NCI-H2081 treated with DMSO at 0.1 percent for 48 hours (cell line): ENCODE data around the gene RAD51.
"Not testable (repeated sequence)": the region's sequence is repeated elsewhere in the genome, so short reads cannot be mapped to it uniquely, and the experiment has no call there.

Experiments
- DNase-seq: peaks from one replicate; lab custom pipeline; 2025; lab: John Stamatoyannopoulos, UW

The RAD51 gene

DNA sequence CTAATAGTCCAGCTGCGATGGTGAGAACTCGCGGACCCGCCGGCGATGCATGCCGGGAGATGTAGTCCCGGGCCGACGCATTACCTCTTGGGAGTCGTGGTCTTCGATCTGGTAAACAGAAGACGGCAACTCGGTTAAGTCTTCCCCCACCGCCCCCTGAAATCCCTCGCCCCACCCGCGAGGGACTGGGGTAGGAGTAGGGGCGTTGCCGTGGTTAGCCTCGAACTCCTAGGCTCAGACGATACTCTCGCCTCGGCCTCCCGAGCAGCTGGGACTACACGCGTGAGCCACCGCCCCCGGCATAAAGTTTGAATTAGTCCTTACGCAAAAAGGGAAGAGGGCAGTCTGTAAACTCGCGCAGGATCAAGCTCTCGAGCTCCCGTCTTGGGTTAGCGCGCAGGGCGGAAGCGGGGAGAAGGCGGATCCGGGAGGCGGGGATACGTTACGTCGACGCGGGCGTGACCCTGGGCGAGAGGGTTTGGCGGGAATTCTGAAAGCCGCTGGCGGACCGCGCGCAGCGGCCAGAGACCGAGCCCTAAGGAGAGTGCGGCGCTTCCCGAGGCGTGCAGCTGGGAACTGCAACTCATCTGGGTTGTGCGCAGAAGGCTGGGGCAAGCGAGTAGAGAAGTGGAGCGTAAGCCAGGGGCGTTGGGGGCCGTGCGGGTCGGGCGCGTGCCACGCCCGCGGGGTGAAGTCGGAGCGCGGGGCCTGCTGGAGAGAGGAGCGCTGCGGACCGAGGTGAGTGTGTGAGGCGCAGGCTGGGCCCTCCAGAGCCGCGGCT, at the start of gene RAD51:
Gene RAD51 (plus strand): TSS at position 487 of the 781 bp plus-strand sequence. CDS start 3,585 bp downstream, outside the sequence.
- peak; percentile 68 for DNase-seq

DNA sequence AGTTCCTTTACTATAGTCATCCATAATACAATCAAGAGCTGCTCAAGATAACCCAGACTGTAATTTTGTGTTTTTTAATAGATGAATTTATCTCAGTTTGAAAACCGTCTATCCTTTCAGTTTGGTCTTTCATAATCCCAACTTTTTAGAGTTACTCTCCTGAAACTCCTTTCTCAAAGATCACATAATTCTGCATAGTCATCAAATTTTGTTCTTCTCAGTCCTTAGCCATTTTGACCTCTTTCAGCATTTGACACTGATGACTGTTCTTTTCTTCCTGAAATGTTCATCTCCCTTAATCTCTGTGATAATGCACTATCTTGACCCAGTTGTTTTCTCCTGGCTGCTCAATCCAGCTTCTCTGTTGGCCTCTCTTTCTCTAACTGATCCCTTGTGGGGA, 47.5 kb upstream of the RAD51 start:
- no peak for DNase-seq

DNA sequence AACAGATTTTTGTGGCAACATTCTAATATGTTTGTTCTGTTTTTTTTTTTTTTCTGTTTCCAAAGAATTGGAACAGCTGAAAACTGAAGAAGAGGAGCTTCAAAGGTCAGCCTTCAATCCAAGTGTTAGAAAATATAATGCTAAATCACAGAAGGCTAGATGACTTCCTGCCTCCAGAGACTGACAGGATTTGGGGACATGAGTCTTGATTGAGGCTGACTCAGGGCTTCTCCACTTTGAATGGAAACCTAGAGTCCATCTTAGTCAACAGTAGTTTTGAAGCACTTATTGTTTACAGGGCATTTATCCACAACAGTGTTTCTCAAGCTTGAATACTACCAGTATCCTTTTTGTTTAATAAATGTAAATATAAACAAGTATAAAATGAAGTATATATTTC, 44.5 kb upstream of the RAD51 start:
- DNase-seq, result no peak

DNA sequence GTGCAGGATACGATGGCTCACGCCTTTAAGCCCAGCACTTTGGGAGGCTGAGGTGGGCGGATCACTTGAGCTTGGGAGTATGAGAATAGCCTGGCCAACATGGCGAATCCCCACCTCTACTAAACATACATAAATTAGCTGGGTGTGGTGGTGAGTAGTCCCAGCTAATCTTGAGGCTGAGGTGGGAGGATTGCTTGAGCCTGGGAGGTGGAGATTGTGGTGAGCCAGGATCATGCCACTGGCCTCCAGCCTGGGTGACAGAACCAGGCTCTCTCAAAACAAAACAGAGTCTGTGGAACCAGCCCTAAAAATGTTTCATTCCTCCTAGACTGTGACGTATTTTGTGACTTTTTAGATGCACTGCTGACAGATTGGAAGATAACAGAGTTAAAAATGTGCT, 34.3 kb upstream of the RAD51 start:
- no peak for DNase-seq

DNA sequence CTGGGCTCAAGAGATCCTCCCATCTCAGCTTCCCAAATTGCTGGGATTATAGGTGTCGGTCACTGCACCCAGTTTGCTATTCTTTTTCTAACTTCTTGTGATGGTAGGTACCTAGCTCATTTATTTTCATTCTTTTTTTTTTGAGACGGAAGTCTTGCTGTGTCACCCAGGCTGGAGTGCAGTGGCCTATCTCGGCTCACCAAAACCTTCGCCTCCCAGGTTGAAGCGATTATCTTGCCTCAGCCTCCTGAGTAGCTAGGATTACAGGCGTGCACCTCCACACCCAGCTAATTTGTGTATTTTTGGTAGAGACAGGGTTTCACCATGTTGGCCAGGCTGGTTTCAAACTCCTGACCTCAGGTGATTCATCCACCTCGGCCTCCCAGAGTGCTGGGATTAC, 30.1 kb upstream of the RAD51 start:
- no peak for DNase-seq

DNA sequence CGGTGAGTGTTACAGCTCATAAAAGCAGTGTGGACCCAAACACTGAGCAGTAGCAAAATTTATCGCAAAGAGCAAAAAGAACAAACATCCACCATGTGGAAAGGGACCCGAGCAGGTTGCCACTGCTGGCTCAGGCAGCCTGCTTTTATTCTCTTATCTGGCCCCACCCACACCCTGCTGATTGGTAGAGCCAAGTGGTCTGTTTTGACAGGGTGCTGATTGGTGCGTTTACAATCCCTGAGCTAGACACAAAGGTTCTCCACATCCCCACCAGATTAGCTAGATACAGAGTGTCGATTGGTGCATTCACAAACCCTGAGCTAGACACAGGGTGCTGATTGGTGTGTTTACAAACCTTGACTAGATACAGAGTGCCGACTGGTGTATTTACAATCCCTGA, 18.7 kb upstream of the RAD51 start:
- not testable (repeated sequence) for DNase-seq

DNA sequence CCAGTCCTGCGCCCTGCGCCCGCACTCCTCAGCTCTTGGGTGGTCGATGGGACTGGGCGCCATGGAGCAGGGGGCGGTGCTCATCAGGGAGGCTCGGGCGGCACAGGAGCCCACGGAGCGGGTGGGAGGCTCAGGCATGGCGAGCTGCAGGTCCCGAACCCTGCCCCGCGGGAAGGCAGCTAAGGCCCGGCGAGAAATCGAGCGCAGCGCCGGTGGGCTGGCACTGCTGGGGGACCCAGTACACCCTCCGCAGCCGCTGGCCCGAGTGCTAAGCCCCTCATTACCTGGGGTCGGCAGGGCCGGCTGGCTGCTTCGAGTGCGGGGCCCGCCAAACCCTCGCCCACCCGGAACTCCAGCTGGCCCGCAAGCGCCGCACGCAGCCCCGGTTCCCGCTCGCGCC, 18.1 kb upstream of the RAD51 start:
- not testable (repeated sequence) for DNase-seq

DNA sequence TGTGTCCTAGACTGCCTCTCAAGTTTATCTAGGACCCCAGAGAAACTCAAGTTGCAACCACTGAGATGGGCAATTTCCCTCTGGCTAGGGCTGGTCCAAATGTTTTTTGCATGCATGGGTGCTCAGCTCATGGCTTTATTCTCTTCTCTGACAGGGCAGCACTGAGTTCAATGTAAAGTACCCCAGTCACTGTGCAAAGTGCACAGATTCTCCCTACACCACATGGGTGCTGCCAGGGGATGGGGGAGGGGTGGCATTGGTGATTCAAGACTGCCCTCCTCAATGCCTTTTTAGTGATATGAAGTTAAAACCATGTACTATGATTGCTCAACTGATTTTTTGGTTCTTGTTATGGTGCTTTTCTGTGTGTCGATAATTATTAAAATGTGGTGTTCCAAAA, 14.8 kb upstream of the RAD51 start:
- DNase-seq, result no peak

DNA sequence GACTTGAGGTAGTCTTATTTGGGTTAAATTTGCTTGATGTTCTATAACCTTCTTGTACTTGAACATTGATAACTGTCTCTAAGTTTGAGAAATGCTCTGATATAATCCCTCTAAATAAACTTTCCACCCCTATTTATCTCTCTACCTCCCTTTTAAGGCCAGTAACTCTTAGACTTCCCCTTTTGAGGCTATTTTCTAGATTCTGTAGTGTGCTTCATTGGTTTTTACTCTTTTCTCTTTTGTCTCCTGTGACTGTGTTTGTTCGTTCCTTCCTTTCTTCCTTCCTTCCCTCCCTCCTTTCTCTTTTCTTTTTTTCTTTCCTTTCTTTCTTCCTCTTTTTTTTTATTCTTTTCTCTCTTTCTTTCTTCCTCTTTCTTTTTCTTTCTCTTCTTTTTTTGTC, 14.0 kb upstream of the RAD51 start:
- DNase-seq, result not testable (repeated sequence)

DNA sequence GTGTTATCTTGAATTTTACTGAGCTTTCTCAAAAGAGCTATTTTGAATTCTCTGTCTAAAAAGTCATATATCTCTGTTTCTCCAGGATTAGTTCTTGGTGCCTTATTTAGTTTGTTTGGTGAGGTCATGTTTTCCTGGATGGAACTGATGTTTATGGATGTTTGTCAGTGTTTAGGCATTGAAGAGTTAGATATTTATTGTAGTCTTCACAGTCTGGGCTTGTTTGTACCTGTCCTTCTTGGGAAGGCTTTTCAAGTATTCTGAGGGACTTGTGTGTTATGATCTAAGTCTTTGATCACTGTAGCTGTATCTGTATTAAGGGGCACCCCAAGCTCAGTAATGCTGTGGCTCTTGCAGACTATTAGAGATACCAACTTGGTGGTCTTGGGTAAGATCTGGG, 10.6 kb upstream of the RAD51 start:
- DNase-seq, result no peak

DNA sequence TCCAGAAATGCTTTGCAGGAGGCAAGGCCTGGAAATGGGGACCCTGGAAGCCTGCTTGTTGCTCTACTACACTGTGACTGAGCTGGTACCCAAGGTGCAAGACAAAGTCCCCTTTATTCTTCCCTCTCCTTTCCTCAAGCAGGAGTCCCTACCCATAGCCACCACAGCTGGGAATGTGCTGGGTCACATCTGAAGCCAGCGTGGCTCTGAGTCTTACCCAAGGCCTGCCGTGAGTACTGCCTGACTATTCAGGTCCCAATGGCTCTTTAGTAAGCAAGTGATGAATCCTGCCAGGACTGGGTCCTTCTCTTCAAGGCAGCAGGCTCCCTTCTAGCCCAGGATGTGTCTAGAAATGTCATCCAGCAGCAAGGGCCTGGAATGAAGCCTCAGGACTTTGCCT, 9.6 kb upstream of the RAD51 start:
- no peak for DNase-seq

DNA sequence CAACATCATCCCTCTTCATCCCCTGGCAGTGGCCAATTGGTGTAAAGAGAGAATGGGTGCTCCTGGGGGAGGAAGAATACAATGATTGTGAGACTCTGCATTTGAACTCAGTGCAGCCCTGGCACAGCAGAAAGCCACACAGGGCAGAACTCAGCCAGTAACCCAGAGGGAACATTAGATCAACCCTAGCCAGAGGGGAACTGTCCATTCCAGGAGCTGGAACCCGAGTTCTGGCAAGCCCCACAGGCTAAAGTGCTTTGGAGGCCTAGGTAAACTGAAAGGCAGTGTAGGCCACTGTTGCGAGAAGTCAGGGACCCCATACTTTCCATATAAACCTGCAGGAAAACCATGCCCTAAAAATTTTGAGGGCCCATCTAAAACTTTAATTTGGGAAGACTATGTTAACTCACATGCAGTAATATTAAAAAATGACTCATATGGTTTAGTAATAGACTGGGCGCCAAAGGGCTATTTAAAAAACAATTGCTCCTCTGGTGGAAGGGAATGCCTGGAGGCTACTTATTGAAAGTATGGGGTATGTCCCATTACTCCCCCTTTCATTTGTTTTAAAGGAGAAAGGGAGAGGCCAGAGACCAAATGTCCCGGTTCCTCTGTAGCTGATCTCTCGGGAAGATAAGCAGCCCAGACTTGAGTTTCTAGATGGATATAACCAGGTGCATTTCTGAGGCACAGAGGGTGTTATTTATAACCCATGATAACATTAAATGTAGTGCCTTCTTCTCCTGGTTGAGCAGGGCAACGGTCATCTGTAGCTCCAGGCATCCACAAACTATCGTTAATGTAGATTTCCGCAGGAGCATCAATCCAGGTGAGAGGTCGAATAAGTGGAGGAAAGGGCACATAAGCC, 5.8 kb upstream of the RAD51 start:
- DNase-seq, result no peak

DNA sequence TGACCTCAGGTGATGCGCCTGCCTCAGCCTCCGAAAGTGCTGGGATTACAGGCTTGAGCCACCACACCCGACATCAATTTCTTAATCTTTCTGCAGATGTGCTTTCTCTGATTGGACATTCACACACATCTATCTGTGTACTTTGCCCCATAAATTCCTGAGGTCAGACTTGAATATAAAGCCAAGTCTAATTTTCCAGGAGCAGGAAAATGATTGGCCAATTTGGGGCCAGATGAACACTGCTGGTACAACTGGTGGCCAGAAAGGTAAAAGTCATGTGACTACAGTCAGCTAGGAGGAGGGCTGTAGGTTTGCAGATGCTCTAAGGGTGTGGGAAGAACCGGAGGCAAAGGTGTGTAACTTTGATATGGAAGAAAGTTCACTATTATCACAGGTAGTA, 3.2 kb upstream of the RAD51 start:
- no peak for DNase-seq

DNA sequence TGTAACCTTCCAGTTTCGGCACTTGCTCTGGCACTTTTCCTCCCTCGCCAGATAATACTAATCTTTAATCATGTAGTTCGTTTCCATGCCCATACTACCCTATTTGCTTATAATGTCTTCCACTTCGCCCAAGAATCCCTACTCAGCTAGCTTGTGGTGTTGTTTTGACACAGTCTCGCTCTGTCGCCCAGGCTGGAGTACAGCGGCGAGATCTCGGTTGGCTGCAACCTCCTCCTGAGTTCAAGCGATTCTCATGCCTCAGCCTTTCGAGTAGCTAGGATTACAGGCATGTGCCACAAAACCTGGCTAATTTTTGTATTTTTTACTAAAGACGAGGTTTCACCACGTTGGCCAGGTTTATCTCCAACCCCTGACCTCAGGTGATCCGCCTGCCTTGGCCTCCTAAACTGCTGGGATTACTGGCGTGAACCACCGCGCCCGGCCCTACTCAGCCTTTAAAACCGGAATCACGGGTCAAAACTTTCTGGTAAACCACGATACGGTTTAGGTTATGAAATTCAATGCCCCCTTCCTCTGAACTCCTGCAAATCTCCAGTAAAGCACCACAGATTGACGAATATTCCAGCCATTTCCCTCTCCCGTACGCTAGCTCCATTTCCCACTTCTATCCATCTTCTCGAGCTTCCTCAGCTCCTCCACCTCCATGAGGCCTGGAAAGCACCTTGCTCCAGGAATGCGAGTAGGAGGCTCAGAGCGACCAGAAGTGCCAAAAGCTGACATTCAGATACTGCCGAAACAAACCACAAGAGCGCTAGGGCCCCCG, 878 bp upstream of the RAD51 start:
- no peak for DNase-seq

DNA sequence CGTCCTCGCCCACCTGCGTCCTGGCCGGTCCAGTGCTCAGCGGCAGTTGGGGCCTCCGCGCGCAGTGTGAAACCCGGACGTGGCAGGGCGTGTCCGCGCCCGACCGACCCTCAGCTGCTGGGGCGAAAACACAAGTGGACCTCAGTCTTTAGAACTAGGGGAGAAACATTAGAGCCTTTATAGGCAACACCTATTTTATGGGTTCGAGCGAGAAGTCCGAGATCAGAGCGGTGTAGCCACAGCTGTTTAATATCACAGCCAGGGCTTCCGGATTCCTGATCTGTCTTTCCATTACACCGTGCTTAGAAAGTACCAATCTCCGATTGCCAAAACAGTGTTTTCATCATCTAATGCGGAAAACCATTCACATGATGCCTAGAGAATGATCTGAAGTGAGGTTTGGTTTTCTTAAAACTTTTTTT, 506 bp downstream of the RAD51 start:
- no peak for DNase-seq

DNA sequence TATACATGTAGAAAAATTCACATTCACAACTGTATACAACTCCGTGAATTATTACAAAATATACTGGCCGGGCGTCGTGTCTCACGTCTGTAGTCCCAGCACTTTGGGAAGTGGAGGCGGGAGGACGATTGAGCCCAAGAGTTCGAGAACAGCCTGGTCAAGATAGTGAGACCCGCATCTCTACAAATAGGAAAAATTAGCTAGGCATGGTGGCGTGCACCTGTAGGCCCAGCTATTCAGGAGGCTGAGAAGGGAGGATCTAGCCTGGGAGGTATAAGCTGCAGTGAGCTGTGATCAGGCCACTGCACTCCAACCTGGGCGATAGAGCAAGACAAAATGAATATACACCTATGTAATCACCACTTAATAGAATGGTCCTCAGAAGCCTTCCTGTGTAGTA, 1.3 kb downstream of the RAD51 start:
- no peak for DNase-seq

DNA sequence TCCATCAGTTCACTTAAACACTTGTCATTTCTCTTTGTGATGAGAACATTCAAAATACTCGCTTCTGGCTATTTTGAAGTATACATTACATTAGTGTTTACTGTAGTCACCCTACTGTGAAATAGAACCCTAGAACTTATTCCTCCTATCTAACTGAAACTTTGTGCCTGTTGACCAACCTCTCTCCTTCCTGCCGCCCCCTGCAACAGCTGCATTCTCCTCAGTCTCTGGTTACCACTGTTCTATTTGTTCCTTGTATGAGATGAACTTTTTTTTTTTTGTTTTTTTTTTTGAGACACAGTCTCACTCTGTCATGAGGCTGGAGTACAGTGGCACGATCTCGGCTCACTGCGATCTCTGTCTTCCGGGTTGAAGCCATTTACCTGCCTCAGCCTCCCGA, 2.9 kb downstream of the RAD51 start:
- no peak for DNase-seq

DNA sequence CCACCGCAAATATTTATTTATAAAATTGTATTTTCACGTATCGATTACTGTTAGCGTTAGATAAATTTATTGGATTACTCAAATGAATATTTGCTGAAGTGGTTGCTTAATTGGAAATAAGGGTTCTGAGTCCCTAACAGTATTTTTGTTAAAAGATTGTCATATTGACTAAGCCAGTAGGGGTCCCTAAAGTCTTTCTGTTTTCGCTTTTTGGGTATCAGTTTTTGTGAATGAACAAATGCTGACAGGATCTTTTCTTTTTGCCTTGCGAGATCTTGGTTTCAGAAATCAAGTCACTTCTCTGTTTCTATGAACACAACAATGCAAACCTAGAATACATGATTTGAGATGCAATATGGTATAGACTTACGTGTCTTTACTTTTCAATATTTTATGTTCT, 7.1 kb downstream of the RAD51 start:
- no peak for DNase-seq

DNA sequence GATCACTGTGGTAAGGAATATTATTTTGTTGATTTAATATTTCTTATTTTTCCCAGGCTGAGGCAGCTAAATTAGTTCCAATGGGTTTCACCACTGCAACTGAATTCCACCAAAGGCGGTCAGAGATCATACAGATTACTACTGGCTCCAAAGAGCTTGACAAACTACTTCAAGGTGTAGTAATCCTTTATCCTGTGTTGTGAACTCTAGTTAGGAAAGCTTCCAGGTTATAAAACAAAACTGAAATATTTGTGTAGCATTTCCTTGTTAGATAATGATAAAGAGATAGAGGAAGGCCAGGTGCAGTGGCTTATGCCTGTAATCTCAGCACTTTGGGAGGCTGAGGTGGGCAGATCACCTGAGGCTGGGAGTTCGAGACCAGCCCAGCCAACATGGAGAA, 11.1 kb downstream of the RAD51 start:
- no peak for DNase-seq

DNA sequence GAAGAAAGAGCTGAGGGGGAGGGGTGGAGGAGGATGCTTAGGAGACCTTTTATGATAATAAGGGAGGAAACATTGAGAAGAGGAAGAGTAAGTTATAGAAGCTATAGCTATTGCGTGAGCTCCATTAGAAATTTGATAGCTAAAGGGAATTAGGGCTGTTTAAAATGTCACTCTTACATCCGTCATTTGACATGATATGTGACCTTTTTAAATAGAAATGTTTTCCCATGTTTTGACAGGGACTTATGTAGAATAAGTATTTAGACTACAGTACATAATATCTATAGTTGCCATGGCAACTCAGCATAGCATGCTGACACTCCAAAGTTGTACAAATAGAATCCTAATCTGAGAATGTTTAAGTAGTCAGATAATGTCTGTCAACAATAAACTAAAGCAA, 19.2 kb downstream of the RAD51 start:
- DNase-seq, result no peak

DNA sequence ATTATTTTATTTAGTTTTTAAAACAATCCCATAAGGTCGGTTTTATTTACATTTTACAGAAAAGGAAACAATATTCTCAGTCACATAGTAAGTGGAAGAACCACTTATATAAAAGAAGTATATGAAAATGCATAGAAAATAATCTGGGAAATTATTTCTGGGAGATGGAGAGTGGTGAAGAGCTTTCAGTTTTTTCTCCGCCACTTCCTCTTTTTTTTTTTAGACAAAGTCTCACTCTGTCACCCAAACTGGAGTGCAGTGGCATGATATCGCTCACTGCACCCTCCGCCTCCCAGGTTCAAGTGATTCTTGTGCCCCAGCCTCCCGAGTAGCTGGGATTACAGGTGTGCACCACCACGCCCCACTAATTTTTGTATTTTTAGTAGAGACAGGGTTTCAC, 21.2 kb downstream of the RAD51 start:
- DNase-seq, result no peak

DNA sequence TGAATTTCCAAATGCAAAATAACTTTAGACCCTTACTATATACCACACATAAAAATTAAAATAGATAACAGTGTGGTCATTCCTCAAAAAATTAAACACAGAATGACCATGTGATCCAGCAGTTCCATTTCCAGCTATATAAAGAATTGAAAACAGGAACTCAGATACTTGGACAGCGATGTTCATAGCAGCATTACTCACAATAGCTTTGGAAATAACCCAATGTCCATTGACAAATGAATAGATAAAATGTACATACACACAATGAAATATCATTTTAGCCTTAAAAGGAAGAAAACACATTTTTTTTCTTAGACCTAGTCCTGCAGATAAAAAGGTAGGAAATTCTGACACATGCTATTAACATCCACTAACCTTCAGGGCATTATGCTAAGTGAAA, 26.7 kb downstream of the RAD51 start:
- DNase-seq, result no peak

DNA sequence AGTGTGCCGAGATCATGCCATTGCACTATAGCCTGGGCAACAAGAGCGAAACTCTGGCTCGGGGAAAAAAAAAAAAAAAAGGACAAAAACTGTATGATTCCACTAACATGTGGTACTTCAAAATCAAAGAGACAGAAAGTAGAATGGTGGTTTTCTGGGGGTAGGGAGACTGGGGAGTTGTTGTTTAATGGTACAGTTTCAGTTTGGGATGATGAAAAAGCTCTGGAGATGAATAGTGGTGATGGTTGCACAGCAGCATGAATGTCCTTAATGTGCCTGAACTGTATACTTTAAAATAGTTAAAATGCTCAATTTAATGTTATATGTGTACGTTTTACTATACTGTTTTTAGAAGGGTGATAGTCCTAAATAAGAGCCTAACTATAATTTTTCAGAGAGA, 27.4 kb downstream of the RAD51 start:
- no peak for DNase-seq
